Retina (tissue), 1 donor: ENCODE measurements around the gene SLC1A3.

ENCODE experiments used
- DNase-seq: peaks from one replicate; pipeline ENCODE4 v3.0.0-alpha.2; 2016

SLC1A3 gene

DNA sequence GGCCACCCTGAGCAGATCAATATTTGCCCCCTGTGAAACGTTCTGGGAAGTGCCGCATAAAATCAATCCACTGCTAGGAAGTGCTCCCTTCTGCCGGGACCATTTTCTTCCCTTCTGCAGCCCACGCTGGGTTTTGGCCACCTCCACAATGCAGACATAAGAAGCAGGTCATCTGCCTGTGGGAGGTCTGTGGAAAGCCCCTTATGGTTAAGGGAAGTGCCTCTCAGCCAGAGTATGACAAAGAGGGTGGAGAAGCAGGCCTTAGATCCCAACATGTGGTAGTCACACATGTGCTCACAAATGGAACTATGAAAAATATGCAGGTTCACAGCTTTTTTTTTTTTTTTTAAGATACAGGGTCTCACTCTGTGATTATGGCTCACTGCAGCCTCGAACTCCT, 82.8 kb downstream of the SLC1A3 start:
- peak; percentile 64 for DNase-seq

DNA sequence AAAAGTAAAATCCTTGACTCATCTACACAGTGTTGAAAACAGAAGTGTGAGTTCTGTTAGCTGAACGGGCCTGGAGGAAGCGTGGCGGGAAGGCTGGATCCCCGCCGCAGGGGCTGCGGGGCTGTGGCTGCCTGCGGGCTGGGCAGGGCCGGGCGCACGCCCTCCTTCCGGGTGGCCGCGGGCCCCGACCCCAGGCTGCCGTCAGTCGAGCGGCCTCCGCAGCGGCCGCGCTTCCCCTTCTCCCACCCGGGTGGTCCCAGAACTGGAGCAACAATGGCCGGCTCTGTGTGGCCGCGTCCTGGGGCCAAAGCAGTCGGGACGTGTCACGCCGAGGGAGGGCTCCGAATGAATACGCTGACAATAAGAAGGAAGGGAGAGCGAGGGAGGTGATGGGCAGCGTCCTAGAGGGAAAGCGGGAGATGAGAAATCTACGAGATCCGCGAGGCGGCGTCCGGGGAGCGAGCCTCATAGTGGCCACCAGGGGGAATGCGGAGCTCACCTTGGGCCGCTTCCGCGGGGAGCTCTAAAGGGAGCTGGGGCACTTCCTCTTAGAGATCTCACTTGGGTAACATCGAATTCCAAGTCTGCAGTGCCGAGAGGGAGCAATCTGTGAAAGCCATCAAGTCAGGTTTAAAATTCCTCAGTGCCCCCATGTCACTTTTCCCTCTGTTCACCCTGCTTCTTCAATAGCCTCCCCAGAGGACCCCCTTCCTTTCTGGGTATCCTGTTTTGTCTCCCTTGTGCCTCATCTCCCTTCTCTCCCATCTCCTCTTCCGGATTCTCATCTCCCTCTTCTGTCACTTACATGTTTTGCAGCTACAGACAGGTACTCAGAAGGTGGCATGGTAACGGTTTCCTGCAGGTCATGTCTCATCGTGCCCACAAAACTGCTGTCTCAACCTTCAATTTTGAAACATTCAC, 83.9 kb downstream of the SLC1A3 start:
- DNase-seq: peak; percentile 93

DNA sequence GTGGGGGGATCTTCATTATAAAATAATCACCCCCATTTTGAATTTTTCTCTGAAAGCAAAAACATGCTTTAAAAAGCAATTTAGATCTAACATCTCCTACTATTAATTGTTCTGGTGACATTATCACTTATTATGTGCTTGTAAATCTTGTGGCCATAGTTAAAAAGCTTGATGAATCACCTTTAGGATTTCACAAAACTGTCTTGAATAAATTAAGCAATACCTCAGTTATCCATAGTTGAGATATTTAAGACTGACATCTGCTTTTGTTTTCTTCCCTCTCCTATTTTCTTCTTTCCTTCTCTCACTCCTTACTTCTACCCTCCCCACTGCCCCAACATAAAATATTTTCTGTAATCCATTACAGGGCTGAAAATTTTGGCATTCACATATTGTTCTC, 84.8 kb downstream of the SLC1A3 start:
- DNase-seq: no peak

DNA sequence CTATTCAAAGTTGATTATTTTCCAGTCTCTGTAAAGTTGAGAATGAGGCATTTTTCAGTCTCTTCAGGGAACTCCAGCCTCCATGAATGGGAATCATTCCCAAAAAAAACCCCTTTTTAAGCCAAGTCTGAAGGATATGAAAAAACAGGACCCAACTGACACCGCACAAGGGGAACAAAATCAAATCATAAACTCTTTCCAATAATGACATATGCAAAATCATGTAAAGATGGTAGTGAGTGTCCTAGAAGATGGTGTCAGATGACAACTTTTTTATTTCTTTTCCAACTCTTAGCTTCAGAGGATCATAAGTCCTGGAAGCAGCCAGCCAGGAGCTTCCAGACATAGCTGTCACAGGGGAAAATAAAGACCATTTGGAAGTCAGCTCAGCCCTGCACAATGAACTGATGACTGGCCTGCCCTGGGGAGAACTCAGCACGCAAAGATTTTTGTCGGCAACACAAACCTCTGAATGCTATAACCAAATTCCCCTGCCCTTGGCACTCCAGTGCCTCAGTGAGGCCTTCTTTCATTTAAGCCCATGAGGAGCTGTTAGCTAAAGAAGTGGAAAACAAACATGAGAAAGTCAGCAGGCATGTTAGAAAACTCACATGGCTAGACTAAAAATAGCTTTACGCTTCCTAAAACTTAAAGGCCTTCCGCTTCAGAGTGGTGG, 85.4 kb downstream of the SLC1A3 start:
- DNase-seq: peak; percentile 51

DNA sequence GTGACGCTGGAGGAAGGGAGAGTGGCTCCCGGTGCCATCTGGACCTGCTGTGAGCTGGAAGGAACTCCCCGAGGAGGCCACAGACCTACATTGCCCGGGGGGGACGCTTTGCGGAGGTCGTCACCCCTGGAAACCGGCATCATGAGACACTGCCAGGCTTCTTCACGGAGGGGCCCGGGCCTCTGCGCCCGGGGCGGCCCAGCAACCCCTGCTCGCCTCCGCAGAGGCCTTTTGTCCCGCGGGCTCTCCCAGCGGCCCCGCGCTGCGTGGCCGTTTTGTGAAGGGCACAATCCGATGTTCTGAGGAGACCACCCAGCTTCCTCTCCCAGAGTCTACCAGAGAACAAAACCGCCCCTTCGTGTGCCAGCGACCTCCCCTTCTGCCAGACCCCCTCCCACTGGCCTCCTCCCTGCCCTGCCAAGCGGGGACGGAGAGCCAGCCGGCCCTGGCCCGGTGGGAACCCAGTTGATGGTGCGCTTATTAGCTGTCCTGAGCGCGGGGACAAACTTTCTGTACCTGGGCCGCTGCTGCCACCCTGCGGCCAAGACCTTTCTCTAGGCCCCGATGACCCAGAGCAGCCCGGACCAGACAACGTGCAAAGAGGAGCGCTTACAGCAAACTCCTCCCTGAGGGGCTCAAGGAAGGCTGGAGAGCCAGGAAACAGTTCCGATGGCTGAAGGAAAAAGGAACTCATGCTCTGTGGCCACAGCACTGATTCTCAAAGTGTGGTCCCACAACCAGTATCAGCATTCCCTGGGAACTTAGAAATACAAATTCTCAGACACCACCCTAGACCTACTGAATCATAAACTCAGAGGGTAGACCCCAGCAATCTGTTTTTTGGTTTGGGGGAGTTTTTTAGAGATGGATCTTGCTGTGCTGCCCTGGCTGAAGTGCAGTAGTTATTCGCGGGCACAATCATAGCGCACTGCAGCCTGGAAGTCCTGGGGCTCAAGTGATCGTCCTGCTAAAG, 86.7 kb downstream of the SLC1A3 start:
- DNase-seq: peak; percentile 94

DNA sequence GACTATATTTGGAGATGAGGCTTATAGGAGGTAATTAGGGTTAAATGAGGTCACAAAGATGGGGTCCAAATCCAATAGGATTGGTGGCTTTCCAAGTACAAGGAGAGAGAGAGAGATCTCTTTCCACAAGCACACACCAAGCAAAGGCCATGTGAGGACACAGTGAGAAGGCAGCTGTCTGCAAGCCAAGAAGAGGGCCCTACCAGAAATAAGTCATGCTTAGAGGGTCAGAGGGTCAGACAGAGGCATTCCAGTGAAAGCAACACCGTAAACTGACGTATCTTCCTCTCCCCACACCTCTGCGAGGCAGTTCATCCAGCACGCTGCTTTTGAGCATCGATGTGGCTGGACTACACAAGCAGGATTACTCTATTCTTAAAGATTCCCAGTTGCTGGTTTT, 87.9 kb downstream of the SLC1A3 start:
- no peak for DNase-seq

DNA sequence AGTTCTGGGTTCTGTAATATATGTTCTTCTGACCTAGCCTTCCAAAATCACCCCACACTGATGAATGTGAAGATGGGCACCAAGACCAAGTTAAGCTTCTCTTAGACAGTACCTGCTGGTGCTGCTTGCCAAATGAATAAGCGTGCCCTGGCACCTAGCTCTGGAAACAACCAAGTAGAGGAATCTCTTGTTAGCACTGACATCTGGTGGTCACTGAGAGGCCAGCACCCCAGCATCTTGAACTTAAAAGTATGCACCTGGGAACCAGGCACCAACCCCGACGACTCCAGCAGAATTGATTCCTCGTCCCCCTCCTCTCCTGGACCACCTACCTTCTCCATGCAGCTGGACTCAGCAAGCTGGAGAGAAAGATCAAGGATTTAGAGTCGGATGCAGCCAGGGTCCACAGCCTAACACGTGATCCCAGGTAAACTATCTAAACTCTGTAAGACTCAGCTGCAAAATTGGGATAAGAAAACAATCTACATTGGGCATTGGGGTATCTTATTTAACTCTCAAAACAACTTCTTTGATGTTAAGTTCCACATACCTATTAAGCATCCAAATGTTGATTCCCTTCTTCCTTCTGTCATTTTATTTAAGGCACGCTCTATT, 89.8 kb downstream of the SLC1A3 start:
- DNase-seq: peak; percentile 64

DNA sequence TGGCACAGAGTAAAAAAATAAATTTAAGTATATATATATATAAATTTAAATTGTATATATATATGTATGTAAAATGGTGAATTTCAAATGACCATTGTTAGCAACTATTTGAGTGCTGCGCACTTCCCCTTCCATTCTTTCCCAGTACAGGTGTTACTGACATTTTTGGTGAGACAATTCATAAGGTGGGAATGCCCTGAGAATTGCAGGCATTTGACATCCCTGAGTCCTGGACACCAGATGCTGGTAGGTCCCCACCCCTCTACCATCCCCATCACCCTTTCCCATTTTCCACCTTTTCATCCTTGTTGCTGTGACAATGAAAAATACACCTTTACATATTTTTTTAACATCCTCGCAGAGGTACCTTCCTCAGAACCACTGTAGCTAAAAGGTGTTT, 91.6 kb downstream of the SLC1A3 start:
- DNase-seq: no peak

DNA sequence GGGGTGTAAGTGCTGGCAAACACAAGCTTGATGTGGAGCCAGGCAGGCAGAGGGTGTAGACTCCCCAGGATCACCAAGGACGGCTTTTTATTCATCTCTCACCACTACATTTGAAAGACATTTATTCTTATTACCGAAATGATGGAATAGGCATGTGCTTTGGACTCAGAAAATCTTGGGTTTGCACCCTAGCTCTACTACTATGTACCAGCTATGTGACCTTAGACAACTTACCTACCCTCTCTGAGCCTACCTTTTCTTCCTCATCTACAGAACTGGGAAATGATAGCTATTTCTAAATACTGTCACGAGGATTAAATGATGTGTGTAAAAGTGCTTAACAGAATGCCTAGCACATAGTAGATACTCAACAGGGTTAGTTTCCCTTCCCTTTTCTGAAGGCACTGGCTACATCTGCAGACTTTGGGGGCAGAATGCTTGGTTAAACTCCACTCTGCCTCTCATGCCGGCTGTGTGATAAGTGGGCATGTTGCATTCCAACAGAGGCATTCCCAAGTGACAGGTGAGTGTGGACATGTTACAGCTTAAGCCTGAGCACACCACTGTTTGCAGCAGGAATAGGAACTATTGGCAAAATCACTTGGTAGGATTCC, 94.8 kb downstream of the SLC1A3 start:
- no peak for DNase-seq

DNA sequence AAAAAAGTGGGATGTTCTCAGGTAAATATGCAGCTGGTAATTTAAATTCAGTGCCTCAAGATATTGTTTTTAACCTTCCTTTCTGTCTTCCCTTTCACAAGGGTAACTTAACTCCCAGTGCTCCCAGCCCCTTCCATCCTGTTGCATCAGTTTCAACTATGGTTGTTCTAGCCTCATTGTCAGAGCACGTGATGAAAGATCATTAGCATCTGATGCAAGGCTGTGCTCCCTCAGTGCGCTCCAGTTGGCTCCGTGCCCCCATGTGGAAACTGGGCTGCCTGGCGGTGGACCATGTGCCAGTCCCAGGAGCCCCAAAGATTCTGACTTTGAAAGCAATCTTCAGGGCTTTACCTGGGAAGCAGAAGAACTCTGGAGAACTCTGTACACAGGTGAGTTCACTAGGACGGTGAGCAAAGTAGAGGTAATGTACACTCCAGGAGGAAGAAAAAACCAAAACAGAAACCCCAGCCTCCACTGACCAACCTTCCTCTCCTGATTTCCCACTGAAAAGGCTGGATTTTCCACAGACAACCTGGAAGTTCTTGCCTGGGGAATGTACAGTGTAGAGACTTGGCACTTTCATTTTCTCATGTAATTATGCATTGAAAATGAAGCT, 96.9 kb downstream of the SLC1A3 start:
- no peak for DNase-seq

DNA sequence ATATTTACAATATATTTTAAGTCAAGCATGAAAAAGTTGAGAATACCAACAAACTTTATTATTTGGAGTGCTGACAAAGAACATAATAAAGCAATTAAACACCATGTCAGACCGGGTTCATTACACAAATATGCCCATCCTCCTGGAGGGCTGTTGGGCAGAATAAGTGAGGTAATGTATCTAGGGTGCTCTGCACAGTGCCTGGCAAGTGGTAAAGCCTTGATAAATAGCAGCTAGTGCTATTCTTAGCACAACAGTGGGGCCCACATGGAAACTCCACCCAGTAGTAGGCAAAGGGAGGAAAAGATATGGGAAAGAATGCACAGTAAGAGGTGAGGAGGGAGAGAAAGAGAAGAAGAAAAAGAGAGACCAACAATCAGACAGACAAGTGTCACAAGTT, 97.7 kb downstream of the SLC1A3 start:
- DNase-seq: no peak

DNA sequence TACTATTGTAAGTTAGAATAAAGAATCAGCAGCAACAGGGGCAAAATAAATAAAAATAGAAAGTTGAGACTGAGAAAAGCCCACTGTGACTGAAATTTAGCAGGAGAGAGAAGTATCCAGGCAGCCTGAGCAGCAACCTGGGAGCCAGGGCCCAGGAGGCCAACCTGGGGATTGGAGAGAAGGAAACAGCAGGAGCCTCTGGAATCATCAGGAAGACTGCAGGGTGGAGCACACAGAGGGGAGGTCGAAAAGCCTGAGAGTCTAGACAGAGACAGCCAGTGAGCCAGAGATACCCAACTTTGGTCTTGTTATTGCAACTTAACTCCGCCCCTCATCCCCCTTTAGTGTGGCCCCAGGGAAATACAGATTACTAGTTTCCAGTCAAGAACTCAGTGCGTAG, 98.6 kb downstream of the SLC1A3 start:
- DNase-seq: no peak

DNA sequence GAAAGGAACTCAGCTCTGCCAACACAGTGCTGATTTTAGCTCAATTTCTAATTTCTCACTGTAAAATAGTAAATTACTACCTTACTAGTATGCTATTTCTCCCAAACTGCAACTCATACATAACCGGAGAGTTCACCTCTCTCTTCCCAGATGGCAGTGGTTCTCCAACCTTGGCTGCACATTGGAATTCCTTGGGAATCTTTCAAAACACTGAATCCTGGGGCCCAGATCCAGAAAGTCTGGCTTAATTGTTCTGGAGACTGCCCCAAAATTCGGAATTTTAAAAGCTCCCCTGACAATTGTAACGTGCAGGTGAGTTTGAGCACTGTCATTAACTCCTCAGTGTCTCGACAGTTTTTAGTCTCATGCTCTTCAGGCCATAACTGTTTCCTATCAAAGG, 100.3 kb downstream of the SLC1A3 start:
- DNase-seq: no peak

DNA sequence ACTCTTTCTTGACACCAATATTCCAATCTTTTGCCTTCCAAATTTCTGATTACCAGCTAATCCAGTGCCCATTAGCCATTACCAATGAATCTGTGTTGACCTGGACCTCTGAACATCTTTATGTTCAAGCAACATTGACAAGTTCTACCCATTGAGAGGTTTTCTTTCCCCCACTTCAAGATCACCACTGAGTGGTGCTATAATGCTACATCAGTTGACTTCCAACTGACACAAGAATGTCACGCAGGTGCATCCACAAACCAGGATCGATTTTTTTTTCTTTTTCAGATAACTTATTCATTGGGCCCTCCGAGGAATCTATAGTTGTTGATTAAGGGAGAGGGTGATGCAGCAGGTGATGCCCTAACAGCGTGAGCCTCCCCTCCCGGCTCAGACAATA, 102.6 kb downstream of the SLC1A3 start:
- DNase-seq: no peak

DNA sequence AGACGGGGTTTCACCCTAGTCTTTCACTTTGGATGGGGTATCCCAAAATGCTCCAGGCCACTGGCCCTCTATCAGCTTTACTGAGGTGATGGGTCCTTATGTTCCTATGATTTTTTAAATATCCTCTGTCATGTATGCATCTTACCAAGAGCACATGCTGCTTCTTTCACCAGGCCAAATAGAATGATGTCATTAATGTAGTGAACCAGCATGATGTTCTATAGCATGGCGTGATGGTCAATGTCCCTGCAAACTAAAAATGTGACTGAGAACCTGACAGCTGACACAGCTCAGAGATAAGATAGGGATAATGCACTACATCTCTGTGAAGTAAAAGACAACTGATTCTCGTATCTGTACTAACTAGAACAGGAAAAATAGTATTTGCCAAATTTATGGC, 103.6 kb downstream of the SLC1A3 start:
- no peak for DNase-seq

DNA sequence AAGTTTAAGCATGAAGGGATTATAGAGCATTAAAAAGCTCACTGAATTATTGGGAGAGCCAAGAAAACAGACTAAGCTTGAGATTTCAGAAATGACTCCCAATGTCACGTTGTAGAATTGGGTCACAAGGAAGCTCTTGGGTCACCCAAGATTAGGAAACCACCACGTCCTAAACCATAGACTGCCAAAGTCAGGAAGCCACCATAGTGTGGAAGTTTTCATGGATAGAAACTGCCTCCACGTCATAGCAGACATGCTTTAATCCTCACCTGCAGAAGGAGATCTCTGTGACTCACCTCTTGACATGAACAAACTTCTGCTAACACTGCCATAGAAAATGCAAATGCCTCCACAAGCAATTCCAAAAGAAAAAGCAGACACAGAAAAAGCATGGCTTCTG, 106.3 kb downstream of the SLC1A3 start:
- no peak for DNase-seq

DNA sequence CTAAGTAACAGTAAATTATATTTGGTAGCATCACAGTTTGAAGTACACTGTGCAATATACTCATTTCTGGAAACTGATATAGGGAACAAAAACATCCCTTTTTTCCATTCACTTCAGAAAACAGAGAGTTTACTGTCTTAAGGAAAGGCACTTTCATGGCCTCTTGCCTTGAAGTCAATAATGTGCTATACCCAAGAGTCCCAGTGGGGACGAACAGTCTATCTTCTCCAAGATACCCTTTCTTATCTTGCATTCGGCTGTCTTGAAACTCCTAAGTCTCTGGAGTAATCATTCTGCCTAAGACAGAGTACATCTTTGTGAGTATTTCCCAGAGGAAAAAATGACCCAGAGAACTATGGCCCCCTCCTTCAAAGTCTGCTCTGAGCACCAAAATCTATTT, 107.1 kb downstream of the SLC1A3 start:
- no peak for DNase-seq

DNA sequence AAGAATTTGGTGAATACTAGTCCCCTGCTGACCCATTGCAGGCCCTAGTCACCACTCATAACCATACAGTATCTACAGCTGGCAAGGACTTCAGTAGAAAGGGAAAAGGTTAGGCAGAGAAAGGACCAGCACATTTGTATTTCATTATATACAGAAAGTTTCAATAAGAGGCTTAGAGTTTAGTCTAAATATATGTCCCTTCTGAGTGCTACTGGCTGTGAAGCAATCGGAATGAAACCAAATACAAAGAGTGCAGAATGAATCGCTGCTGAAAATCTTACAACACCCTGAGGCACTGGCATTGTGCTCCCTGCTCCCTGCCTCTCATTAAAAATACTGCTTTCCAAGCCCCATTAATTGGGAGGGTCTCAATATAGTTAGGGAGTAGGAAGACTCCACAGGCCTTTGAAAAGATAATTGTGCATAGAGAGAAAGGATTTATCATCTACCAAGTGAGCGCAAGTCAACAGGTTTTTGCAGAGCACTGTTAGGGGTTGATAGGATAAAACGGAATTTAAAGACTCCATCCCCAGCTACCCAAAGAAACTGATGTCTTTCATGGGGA, 110.8 kb downstream of the SLC1A3 start:
- peak; percentile 58 for DNase-seq

DNA sequence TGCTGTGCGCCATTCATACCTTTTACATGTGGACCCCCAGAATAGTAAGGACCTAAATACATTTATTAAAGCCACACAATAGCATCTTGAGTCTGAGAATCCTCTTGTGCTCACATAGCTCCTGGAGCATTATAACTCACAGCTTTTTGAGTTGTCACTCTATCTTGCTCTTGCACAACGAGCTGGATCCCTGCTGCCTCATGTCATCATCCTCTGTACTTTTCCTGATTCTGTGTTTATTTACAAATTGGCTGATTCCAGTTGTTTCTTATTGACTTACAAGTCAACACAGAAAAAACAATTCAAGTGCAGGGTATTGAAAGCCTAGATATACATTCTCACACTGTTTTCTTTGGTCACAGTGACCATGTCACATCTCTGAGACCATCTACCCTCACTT, 112.9 kb downstream of the SLC1A3 start:
- no peak for DNase-seq

DNA sequence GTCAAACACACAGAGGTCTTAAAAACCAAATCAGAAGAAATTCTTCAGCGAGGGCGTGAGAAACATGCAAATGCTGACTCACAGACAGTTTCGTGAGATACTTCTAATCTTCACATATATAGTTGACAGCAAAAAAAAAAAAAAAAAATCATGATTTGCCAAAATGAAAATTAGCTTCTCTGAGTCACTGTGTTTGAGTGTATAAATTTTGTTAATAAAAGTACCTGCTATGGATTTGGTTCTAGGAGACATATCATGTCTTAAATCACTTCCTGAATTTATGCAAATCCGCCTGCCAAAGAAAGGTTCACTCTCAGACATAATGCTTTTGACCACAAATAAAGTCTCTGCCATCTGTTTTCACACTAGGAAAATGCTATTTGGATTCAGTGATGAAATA, 114.3 kb downstream of the SLC1A3 start:
- no peak for DNase-seq

DNA sequence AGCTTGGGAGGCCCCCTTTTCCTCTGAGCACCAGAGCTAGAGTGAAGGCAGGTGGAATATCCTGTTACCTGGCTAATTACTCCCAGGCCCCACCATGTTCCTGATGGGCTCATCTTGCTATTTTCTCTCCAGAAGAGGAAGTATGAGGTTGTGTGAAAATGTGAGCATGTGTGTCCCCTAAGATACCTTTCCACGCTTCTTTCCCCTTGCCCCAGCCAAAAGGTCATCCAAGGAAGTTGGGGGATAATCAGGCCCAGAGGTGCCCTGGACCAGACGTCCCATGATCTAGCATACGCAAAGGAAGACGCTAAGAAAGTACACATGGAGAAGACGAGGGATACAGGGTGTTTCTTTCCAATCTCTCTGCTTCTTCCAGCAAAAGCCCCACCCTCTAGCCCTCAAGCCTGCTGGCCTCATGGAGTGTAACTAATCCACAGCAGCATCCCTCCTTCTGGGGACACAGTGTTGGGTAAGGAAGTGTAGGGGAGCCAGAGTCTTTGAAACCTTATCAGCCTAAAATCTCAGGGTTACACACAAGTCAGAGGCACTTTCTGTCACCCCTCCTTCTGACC, 115.3 kb downstream of the SLC1A3 start:
- DNase-seq: no peak
